Stimulated activated CD4-positive, alpha-beta T cell treated with anti-CD3 and anti-CD28 coated beads, Interleukin-12 subunit alpha, Interleukin-12 subunit beta, amount 100 ng/mL, for 48 hours (primary cell): ENCODE data around the gene TPRG1.

ENCODE experiments used
- DNase-seq, 3 donors: peaks; one replicate each; pipeline ENCODE4 v3.0.0-alpha.2; 2020; ENCODE audit warnings: low read depth in 2 of 3, low spot score in 1 of 3

Gene TPRG1

DNA sequence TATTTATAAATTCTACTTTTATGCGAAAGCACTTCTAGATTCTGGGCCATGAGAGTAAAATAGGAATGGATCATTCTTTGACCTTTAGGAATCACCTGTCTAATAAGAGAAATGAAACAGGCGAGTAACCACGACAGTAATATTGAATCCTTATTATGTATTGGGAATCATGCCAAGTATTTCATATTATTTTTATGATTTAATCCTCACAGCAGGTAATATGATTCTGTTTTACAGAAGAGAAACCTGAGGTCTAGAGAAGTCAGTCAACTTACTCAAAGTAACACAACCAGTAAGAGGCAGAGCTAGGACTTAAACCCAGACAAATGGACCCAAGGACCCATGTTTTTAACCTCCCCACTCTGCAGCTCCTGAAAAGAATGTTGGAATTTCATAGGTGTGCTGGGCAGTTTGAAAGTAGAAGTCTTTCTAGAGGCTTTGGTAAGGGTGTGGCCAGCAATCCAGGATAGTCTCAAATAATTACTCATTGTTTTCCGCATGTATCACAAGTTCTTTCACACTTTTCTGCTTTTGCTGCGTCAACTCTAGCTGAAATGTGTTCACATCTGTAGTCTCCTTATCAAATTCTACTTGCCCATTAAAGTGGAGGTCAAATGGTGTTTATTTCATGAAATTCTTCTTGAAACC, 181.7 kb downstream of the TPRG1 start:
- DNase-seq: no peak

DNA sequence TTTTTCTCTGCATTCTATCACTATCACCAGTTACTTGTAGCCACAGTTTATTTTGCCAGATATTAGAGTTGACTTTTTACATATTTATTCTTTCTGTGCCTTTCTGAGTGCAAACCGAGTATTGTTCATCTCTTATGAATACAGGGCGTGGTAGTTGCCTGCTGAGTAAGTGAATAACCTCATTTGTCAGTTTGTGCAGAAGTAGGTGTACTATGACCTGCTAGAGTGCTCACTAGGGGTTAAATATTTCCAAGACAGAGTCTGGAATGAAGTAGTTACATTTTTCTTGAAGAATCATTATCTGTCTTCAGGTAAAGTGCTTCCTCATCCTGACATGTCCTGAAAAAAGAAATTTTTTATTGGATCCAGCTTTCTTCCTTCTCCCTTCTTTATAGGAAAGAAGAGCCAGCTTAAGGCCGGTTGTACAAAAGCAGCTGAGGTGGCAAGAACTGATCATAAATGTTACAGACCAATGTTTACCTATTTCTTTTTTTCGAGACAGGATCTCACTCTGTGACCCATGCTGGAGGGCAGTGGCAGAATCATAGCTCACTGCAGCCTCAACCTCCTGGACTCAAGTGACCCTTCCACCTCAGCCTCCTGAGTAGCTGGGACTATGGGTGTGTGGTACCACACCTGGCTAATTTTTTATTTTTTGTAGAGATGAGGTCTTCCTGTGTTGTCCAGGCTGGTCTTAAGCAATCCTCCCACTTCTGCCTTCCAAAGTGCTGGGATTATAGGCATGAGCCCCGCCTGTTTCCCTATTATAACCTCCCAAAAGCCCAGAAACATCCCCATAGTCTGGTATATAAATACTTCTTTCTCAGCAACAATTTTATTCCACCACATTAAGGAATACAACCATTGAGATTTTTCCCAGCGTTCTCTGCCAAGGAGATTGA, 182.5 kb downstream of the TPRG1 start:
- no peak for DNase-seq

DNA sequence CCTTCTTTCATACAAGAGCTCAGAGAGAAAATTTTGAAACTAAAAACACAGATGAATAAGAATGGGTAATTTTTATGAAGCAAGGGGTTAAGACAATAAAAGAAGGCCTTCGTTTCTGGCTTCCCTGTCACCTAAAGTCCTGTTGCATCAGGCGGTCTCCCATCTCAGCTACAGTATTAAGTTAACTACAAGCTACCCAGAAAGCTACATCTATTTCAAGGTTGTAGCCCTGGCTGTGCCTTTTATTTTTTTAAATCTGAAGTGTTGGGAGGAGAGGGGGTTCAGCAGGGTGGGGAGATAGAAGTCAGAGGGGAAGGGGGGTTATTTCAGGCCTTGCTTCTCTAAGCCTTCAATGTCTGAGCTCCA, 183.3 kb downstream of the TPRG1 start:
- no peak for DNase-seq

DNA sequence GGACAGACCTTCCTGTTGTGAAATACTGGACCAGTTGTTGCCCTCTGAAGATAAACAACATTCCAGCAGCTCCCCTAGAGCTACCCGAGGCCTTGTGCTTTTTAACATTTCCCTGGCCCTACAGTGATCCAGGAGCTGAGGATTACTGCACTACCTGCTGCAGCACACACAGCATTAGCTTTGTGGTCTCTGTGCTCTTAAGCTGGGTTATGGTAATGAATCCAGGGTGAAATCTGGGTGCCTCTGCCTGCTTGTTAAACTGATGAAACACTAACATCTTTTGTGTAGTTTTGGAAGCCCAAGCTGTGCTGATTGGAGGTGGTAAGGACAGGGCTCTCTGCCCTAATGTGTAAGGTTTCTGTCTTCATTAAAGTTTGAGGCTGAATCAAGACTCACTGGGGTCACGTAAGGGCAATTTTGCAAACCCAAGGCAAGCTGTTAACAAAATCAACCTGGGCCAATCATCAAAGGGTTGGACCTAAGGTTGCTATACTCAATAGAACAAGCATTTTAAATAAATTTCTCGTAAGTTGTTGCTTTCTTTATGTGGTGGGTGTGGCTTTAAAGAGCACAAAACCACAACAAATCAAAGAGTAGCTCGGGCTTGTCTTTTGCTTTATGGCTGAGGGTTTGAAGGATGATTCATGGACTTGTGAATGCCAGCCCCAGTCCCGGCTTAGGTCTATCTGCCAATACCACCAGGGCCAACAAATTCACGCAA, 183.9 kb downstream of the TPRG1 start:
- peak in 2 of 3 donors; percentile 11 to 26 for DNase-seq

- no peak for DNase-seq
These were observed 188.5 kb downstream of the TPRG1 start for GRCh38 chr3:189360291-189360690.

DNA sequence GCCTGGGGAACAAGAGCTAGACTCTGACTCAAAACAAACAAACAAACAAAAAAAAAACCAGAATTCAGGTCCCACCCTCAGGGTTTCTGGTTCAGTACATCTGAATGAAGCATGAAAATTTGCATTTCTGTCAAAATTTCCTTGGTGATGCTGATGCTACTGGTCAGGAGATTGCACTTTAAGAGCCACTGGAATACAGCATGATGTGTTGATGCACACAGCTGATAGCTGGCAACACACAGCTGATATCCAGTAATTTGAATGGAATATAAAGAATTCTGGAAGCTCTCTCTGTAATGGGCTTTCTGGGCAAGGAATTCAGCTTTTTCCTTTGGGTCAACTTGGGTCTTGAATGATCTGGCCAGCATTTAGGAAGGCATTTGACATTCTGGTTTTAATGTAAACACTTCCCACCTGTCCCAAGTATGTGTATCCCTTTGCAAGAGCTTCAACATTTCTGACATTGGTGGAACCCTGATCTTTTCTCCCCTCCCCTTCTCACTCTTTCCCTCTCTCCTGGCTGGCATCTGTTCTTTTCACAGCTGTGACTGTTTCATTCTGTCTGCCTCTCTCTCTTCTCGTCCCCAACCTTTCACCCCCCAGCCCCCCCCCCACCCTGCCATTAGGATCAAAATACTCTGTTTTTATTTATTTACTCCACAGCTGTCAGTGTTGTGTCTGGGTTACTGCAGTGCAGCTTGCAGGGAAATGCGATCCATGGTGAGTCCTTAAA, 189.5 kb downstream of the TPRG1 start:
- no peak for DNase-seq

DNA sequence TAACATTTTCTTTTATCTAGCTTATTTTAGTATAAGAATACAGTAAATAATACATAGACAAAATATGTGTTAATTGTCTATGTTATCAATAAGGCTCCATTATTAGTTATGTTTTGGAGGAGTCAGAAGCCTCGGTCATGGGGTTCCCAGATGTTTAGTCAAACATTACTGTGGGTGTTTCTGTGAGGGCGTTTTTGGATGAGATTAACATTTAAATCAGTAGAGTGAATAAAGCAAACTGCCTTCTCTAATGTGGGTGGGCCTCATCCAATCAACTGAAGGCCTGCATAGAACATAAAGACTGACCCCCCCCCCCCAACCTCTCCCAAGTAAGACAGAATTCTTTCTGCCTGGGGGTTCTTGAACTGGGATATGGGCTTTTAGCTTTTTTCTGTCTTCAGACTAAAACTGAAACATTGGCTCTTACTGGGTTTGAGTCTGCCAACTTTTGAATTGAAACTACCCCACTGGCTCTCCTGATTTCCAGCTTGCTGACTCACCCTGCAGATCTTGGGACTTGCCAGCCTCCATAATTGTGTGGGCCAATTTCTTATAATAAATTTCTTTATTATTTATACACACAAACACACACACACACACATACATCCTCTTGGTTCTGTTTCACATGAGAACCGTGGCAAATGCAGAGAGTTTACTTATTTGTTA, 192.0 kb downstream of the TPRG1 start:
- DNase-seq: no peak

- DNase-seq: no peak
These were observed 194.1 kb downstream of the TPRG1 start for GRCh38 chr3:189365609-189366564.

GRCh38 chr3:189368384-189368783, 196.6 kb downstream of the TPRG1 start:
- no peak for DNase-seq

DNA sequence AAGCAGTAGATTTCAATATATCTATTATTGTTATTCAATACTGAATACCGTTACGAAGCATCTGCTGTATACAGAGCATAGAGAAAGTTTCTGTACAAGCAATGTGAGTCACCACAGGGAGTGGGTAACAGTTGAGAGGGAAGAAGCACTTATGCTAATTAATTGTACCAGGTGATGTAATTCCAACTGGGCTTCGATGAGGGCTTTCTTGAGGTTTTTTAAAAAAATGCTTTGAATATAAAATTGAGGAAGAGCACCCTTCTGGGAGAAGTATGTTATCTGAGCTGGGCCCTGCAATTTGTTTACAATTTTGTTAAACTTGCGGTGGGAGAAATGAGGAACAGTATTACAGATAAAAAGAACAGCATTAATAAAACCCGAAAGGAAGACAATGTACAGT, 197.9 kb downstream of the TPRG1 start:
- DNase-seq: no peak

GRCh38 chr3:189372243-189372642, 200.5 kb downstream of the TPRG1 start:
- no peak for DNase-seq
